GM21381 (cell line): ENCODE results near the gene NSD2.
A peak's percentile ranks its signal among the peaks of the same experiment; 100 is the strongest.
"Not testable (repeated sequence)": the region's sequence is repeated elsewhere in the genome, so short reads cannot be mapped to it uniquely, and the experiment has no call there.

Experiments
- ATAC-seq: cut with Tn5 transposase; IDR thresholded peaks from one replicate; pipeline ENCODE4 v1.9.1; 2021; ENCODE audit warnings: mild to moderate bottlenecking, moderate library complexity; ENCODE audit not compliant: unreplicated experiment

NSD2 gene

GRCh38 chr4:1870578-1871443 is at the start of gene NSD2:
TSS of gene NSD2 (plus strand) at chr4:1871393. CDS start at chr4:1900655, 29,262 bp downstream.
- peak; percentile 66 for ATAC-seq

- no peak for ATAC-seq
Measured at GRCh38 chr4:1821679-1822567, 49.3 kb upstream of the NSD2 start.

- ATAC-seq, result no peak
Measured at GRCh38 chr4:1822568-1823544, 48.3 kb upstream of the NSD2 start.

- ATAC-seq, result no peak
Measured at GRCh38 chr4:1823545-1823932, 47.7 kb upstream of the NSD2 start.

GRCh38 chr4:1824746-1825145 is 46.4 kb upstream of the NSD2 start:
- no peak for ATAC-seq

DNA sequence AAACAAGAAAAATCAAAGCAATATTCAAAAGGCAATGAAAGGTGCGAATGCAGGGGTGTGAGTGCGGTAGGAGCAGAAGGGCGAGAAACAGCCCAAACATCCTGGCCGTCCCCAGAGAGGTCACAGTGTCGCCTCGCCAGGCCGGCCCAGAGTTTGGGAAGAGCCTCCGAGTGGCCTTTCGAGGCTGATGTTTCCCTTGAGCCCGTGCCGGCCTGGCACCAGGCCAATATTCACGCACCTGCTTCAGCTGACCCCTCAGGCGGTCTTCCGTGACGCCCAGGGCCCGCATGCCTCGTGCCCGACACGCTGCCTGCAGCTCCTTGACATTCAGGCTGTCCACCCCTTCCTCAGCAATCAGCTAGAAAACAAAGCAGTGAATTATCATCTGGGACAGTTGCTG is 45.9 kb upstream of the NSD2 start:
- ATAC-seq, result no peak

GRCh38 chr4:1826531-1827350 is 44.5 kb upstream of the NSD2 start:
- ATAC-seq, result no peak

GRCh38 chr4:1830234-1830633 is 41.0 kb upstream of the NSD2 start:
- no peak for ATAC-seq

DNA sequence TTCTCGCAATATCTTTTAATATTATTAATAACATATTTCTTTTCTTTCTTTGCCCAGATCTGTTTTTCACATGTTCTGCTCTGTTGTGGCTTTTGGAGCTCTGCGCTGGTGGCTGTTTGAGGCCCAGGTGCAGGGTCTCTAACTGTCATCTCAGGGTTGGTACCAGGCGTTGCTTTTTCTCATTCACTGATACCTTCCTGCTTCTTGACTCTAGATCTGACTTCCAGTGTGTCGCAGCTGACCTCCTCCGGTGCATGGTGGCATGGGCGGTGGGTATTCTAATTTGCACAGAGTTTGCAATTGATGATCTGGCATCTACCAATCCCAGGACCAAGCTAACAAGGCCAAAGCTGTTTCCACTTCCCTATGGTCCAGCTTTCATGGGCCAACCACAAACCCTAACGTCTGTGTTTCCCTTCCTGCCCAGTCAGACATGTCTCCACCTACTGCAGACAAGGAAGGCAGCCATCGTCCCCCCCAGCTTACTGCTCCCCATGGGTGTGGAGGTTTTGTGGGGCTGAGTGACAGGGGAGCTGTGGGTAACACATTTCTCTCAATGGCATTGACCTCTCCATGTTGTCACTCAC is 40.5 kb upstream of the NSD2 start:
- no peak for ATAC-seq

- ATAC-seq, result no peak
Measured at GRCh38 chr4:1831331-1831730, 39.9 kb upstream of the NSD2 start.

DNA sequence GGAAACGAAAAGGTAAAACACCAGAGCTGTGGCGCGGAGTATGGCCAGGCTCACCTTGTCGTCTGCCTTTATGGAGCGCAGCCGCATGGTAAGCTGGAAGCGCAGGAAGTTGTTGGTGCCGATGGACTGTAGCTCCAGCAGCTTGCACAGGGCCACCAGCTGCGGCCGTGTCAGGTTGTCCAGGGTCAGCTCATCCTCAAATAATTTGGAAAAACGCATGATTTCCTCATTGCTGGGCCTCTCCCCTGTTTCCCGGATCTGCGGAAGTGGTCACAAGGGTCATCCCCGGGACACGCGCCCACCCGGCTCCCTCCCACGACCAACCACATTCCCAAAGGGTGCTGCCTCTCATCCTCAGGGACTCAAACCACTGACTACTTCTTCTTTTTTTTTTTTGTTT is 38.5 kb upstream of the NSD2 start:
- no peak for ATAC-seq

GRCh38 chr4:1833307-1834046 is 37.7 kb upstream of the NSD2 start:
- ATAC-seq, result no peak

DNA sequence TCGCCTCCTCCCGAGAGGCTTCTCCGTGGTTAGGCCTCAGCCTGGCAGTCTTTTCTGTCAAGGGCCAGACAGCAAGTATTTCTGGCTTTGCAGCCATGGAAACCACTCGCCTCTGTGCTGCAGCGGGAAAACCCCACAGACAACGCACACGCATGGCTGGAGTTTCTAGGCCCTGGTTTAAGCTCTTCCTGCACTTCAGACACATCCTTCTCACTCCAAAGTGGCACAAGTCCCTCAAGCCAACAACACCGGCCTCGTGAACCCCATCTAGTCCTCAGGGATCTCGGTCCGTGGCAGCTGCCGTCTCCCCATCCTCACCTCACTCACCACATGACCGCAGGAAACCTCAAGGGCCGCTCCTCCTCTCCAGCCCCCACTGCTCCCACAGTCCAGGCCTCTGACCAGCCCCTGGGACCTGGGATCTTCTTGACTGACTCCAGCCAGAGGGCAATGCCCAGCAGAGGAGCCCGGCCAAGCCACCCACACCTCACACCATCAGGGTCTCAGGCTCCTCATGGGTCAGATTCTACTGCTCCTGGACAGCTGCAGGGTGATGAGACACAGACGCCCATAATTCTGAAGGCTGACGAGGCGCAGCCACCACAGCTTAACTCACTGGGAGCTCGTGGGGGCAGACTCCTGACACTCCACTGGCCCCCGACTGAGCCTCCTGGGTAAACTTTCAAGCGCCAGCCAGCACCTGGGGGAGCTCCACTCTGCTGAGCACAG is 37.0 kb upstream of the NSD2 start:
- ATAC-seq, result no peak

- ATAC-seq, result not testable (repeated sequence)
Measured at GRCh38 chr4:1835836-1836235, 35.4 kb upstream of the NSD2 start.

DNA sequence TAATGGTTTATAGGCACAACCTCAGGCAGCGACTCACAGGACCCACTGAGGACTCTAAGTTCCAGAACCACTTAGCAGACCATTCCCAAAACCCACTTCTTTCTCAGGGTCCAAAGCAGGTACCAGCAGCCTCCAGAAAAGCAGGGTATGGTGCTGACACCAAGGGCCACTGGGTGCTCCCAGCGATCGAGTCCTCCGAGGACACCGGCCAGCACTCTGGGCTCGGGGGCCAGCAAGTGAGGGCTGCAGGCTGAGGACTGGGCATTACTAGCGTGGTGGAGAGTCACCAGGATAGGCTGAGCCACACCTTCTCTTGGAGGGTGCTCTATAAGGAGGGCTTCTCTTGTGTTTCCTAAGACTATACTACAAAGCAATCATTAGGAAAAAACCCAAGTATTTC is 34.5 kb upstream of the NSD2 start:
- ATAC-seq, result no peak

DNA sequence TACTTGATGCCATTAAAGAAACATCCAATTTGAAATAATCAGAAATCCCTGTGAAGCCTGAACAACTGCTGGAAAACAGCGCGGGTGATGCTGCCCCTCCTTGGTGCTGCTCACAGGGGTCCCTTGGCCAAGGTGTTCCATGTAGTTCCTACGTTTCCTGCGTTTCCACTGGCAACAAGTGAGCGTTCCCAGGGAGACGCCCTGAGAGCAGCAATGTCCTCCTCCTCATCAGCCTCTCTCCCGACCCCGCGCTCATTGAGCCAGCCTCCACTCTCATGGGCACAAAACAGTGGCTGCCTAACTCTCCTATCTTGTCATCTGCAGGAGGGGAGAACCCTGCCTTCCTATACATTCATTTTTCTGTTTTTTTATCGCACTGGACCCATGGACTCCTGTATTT is 34.1 kb upstream of the NSD2 start:
- no peak for ATAC-seq

GRCh38 chr4:1839282-1839681 is 31.9 kb upstream of the NSD2 start:
- ATAC-seq, result no peak

- ATAC-seq, result no peak
Measured at GRCh38 chr4:1841201-1841886, 29.8 kb upstream of the NSD2 start.
